Activated gamma-delta T cell treated with anti-CD3 and anti-CD28 coated beads, Interleukin-2, amount 50 U/mL, for 16 hours (primary cell): Measurements from ENCODE around the gene AGBL5.

Experiments used
- DNase-seq: peaks from one replicate; pipeline ENCODE4 v3.0.0-alpha.2; 2020; ENCODE audit warnings: low read depth

The AGBL5 gene

GRCh38 chr2:27078267-27079194 lies 27.1 kb downstream of the AGBL5 start, which contains the start of gene EMILIN1:
Gene EMILIN1, plus strand, starts transcription at chr2:27078615. Its CDS starts 451 bp downstream, at chr2:27079066.
- no peak for DNase-seq

- DNase-seq, result no peak
Measured at GRCh38 chr2:27079233-27080139, 28.0 kb downstream of the AGBL5 start.

- DNase-seq, result no peak
Measured at GRCh38 chr2:27080140-27080469, 28.6 kb downstream of the AGBL5 start.

- no peak for DNase-seq
Measured at GRCh38 chr2:27080603-27080936, 29.1 kb downstream of the AGBL5 start.

GRCh38 chr2:27081984-27082772 lies 30.7 kb downstream of the AGBL5 start:
- DNase-seq, result no peak

GRCh38 chr2:27082773-27083409 lies 31.4 kb downstream of the AGBL5 start:
- DNase-seq, result no peak

GRCh38 chr2:27083410-27084296 lies 32.2 kb downstream of the AGBL5 start:
- DNase-seq, result no peak

GRCh38 chr2:27084297-27085061 lies 33.0 kb downstream of the AGBL5 start:
- DNase-seq, result no peak

GRCh38 chr2:27085062-27085672 lies 33.7 kb downstream of the AGBL5 start:
- DNase-seq, result no peak

- no peak for DNase-seq
Measured at GRCh38 chr2:27085673-27086089, 34.2 kb downstream of the AGBL5 start.

- peak; percentile 99 for DNase-seq
Measured at GRCh38 chr2:27086090-27086723, 34.7 kb downstream of the AGBL5 start.

GRCh38 chr2:27086724-27087593 lies 35.5 kb downstream of the AGBL5 start, which contains the start of gene KHK:
Gene KHK, plus strand, starts transcription at chr2:27086772. Its CDS starts 488 bp downstream, at chr2:27087260.
- DNase-seq, result no peak

- DNase-seq, result no peak
Measured at GRCh38 chr2:27087823-27088410, 36.4 kb downstream of the AGBL5 start.

GRCh38 chr2:27088634-27089033 lies 37.2 kb downstream of the AGBL5 start:
- no peak for DNase-seq

GRCh38 chr2:27089111-27089954 lies 37.9 kb downstream of the AGBL5 start:
- no peak for DNase-seq
